ENCODE results near the gene SLC22A17. TPM values are rescaled to one million over a fixed set of nuclear protein-coding genes. Genes with fewer than 3 reads are reported as not detected.

The SLC22A17 gene
- total and polyA plus RNA-seq, 2 of the 13 experiments (the other 11 are each of a cell fraction or from before 2014, with no cell fraction given), result 0.95 to 1.1 TPM

DNA sequence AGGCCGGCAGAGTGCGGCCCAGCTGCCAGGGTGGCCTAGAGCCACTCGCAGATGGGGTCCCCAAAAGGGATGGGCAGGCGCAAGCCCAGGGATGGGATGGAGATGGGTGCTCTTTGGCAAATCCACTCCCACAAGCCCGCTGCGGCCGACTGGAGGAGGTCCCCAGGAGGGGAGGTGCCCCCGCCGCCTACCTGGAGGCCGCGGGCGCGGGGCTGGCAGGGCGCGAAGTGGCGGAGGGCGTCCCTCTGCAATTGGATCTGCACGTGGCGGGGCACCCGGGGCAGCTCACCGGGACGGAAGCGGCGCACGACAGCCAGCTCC, 50.8 kb downstream of the SLC22A17 start (continued):
- TF ChIP-seq ZNF496 (CRISPR knock-in tag; IDR thresholded peaks at IDR 0.05; ENCODE audit: insufficient replicate concordance), result no peak
- TF ChIP-seq, protein P1, sequence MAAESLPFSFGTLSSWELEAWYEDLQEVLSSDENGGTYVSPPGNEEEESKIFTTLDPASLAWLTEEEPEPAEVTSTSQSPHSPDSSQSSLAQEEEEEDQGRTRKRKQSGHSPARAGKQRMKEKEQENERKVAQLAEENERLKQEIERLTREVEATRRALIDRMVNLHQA (CRISPR knock-in tag; IDR thresholded peaks at IDR 0.05), result 0 out of 2 replicates have a peak, but pooled peaks have one; percentile 38
- peak; percentile 61 for TF ChIP-seq ZNF503 (CRISPR knock-in tag; IDR thresholded peaks at IDR 0.05)
- TF ChIP-seq ZNF672 (CRISPR knock-in tag; IDR thresholded peaks at IDR 0.05), result no peak
- no peak for TF ChIP-seq ZNF382 (CRISPR knock-in tag; IDR thresholded peaks at IDR 0.05; ENCODE audit: borderline replicate concordance)
- TF ChIP-seq HOXA9 (CRISPR knock-in tag; IDR thresholded peaks at IDR 0.05; ENCODE audit: borderline replicate concordance), result no peak
- 0 out of 2 replicates have a peak, but pooled peaks have one; percentile 76 for TF ChIP-seq ZNF251 (CRISPR knock-in tag; IDR thresholded peaks at IDR 0.05)
- TF ChIP-seq STAG1 (CRISPR knock-in tag; IDR thresholded peaks at IDR 0.05), result 0 out of 2 replicates have a peak, but pooled peaks have one; percentile 1
- TF ChIP-seq ZNF773 (CRISPR knock-in tag; IDR thresholded peaks at IDR 0.05; ENCODE audit: borderline replicate concordance), result peak; percentile 95
- TF ChIP-seq E2F2 (CRISPR knock-in tag; IDR thresholded peaks at IDR 0.05; ENCODE audit: borderline replicate concordance), result peak; percentile 49; the same call in 1 of the 2 replicates
- 0 out of 2 replicates have a peak, but pooled peaks have one; percentile 87 for TF ChIP-seq TFDP1 (CRISPR knock-in tag; IDR thresholded peaks at IDR 0.05; ENCODE audit: borderline replicate concordance)
- TF ChIP-seq ZNF335 (CRISPR knock-in tag; IDR thresholded peaks at IDR 0.05), result no peak; the same call in 1 of the 2 replicates
- TF ChIP-seq ZFP82 (CRISPR knock-in tag; IDR thresholded peaks at IDR 0.05; ENCODE audit: borderline replicate concordance), result no peak
- TF ChIP-seq ZNF543 (CRISPR knock-in tag; IDR thresholded peaks at IDR 0.05), result peak; percentile 97
- no peak for TF ChIP-seq MBD4 (IDR thresholded peaks at IDR 0.05; ENCODE audit: borderline replicate concordance, low read length)
- no peak for TF ChIP-seq NCOR1 (IDR thresholded peaks at IDR 0.05; ENCODE audit: borderline replicate concordance, low read length)
- TF ChIP-seq ZNF724P (CRISPR knock-in tag; IDR thresholded peaks at IDR 0.05; ENCODE audit: borderline replicate concordance), result no peak
- TF ChIP-seq KDM5A (IDR thresholded peaks at IDR 0.05; ENCODE audit: borderline replicate concordance, low read length), result no peak; the same call in 1 of the 2 replicates
- TF ChIP-seq PHB2 (IDR thresholded peaks at IDR 0.05; ENCODE audit: partially characterized antibody), result no peak
- peak; percentile 99 for TF ChIP-seq SNAI1 (CRISPR knock-in tag; IDR thresholded peaks at IDR 0.05; ENCODE audit: borderline replicate concordance)
- peak; percentile 79 to 84; a peak in 1 of 4 replicates for TF ChIP-seq KLF16 (CRISPR knock-in tag; IDR thresholded peaks at IDR 0.05)
- no peak for TF ChIP-seq ZBTB2 (CRISPR knock-in tag; IDR thresholded peaks at IDR 0.05; ENCODE audit: low read depth)
- no peak for TF ChIP-seq GRHL1 (CRISPR knock-in tag; conservative IDR thresholded peaks at IDR 0.05)
